GM21737 (cell line): Measurements from ENCODE around the gene PRIMA1.

Experiments
- ATAC-seq: cut with Tn5 transposase; IDR thresholded peaks from one replicate; pipeline ENCODE4 v1.9.1; 2021; ENCODE audit warnings: mild to moderate bottlenecking, moderate library complexity; ENCODE audit not compliant: unreplicated experiment

Gene PRIMA1

DNA sequence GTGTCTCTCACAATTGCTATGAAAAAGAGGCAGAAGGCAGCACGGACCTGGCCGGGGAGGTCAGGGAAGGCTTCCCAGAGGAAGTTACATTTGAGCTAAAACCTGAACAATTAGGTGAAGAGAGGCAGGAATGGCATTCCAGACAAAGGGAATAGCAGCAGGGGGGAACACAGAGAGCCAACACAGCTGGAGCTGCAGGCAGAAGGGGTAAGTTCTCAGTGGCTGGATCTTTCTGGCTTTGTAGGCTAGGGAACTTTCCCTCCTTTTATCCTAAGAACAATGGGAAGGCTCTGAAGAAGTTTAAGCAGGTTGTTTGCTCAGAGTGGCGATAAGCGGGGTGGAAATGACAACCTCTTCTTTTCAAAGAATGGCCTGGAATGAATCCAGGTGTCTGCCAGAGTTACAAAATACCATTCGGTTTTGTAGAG lies 100.0 kb downstream of the PRIMA1 start:
- ATAC-seq = no peak

DNA sequence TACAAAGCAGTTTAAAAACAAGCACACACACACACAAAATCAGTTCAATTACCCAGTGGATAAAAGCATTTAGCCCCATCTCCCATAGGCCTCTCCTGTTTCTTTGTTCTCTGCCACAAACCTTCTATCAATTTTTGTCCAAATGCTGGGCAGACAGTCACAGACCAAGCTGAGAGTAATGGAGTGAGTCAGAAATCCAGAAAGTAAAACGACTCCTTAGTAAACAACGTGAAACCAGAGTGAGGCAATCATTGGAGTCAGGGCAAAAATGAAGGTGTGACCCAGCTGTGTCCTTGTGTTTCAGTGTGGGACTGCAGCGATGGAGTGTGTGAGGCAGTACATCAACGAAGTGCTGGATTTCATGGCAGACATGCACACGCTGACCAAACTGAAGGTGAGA lies 102.0 kb downstream of the PRIMA1 start:
- ATAC-seq = no peak

DNA sequence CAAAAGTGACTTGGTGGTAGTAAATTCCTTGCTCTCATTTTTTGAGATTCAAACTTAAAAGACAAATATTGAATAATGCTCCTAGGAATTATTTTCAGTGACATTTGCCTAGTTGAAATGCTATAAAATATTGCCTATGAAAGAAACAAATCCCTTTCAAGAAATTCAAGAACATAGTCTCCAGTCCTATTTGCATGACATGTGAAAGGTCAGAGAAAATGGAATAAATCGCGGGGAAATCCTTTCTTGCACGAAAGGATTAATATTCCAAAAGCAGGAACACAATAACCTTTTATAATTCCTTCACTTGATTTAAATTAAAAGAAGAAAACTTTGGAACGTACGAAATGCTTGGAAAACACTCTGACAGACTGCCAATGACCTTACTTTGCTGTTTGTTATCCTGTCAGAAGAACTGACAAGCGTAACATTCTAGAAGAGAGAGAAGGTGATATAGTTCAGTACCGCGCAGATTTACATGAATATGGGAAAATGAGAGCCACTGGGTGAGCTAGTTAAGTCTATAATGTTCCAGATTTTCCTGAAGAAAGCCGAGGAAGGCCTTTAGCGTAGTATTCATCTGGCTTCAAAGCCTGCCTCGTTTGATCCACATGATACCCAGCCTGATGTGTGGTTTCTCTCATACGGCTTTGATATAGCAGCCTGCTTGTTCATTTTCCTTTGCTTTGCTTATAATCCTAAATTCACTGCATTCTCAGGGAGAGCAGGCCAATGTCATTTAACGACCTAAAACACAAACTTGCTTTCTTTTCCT lies 103.0 kb downstream of the PRIMA1 start:
- ATAC-seq = no peak

DNA sequence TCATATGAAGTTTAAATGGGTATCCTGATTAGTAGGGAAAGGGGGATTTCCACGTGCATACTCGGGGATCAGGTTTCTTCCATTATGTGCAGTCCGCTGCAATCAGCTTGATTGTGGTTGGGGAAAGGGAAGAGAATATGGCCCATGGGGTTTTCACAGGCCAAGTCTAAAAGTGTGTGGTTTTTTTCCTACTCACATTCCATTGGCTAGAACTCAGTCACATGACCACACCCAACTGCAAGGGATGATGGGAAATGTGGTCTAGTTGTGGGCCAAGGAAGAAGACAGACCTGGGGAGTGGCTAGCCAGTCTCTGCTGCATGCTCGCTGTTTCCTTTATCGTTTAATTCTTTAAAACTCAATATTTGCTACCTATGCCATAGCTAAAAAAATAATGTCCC lies 105.1 kb downstream of the PRIMA1 start:
- ATAC-seq = no peak

DNA sequence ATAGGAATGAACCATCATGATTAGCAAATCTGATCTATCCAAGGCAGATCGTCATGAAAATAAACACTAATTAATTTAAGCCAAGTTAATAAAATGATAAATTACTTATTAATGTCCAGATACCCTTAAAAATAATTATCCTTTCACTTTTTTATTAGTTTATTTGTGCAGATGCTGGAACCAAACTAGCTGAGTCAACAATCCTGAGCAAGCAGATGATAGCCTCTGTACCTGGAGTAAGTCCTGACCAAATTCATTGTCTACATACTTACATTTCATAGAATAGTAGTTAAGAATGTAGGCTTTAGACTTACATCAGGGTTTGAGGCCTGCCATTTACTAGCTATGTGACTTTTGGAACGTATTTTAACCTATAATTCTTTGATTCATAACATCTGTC lies 105.8 kb downstream of the PRIMA1 start:
- ATAC-seq = no peak

DNA sequence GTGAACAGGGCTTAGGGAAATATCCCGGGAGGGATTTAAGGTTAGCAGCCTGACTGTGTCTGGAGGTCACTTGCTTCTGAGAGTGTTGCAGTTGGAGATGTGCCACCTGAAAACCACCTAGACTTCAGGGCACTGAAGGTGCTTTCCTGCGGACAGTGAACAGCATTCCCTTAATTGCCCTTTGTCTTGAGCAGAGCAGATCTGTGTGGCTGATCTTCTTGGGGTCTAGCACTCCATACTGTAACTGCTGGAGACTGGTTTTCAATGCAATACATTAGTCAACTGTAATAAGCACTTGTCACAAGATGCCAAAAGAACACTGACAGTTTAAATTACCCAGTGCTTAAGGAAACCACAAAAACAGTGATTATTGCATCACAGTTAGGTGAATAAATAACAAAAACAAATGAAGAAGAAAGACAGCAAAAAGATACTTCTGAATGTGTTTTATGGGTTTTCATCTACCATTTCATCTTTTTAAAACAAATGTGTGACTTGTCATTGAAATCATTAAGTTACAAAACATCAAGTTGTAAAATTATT lies 111.8 kb downstream of the PRIMA1 start:
- ATAC-seq = no peak

DNA sequence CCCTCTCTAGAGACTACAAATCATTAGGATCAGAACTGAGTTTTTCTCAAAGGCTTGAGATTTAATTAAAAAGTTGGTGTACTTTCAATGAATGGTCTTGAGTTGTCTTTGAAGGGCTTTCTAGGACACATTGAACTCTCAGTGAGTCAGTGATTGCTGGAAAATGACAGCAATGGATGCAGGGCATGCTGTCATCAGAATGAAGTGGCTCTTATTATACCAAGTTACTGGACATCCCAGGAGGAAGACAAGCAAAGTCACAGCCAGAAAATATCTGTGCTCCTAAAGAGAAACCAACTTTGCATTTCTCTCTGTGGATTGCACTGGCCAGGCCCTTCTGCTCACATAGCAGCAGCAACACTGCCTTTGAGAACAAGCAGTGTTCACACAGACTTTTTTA lies 112.6 kb downstream of the PRIMA1 start:
- no peak for ATAC-seq

DNA sequence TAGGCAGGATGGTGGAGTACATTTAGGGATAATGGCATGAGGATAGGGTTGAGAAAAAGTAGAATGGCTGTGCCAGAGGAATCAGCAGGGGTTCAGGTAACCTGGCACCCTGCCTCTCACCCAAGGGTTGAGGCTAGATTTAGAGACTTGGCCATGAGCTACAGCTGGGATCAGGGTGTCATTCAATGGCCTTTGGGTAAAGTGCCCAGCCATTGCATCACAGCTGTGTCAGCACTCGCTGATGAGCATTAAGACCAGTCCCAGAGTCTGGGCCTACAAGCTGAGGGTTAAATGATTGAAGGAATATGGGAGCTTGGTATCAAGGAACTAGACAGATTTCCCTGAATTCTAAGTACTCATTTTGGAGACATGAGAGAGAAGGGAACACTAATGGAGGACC lies 113.9 kb downstream of the PRIMA1 start:
- no peak for ATAC-seq

DNA sequence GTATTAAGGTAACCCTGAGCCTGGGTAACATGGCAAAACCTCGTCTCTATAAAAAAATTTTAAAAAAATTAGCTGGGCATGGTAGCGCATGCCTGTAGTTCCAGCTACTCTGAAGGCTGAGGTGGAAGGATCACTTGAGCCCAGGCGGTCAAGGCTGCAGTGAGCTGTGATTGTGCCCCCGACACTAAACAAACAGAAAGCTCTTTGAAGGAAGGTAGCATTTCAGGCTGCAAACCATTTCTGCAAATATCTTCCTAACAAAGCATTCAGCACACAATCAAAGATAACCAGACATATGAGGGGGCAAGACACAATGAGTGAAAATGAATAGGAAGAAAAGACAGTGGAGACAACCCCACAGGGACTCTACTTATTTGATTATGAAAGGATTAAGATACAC lies 118.7 kb downstream of the PRIMA1 start:
- no peak for ATAC-seq
